PC-3 (cell line): ENCODE data around the gene WDPCP.

Experiments used
- EZH2 ChIP-seq: fragments of 300-600 bp; sonication (generic); IDR thresholded peaks from one replicate; pipeline ENCODE4 v1.6.1; 2017; ENCODE audit warnings: antibody characterized with exemption, mild to moderate bottlenecking, low read length; ENCODE audit not compliant: unreplicated experiment
- TF ChIP-seq, protein P1 (sequence below): fragments of 300-600 bp; sonication (generic); conservative IDR thresholded peaks from 2 replicates; pipeline ENCODE4 v1.5.1; 2017; ENCODE audit warnings: antibody characterized with exemption, low read depth, mild to moderate bottlenecking, low read length

DNA sequence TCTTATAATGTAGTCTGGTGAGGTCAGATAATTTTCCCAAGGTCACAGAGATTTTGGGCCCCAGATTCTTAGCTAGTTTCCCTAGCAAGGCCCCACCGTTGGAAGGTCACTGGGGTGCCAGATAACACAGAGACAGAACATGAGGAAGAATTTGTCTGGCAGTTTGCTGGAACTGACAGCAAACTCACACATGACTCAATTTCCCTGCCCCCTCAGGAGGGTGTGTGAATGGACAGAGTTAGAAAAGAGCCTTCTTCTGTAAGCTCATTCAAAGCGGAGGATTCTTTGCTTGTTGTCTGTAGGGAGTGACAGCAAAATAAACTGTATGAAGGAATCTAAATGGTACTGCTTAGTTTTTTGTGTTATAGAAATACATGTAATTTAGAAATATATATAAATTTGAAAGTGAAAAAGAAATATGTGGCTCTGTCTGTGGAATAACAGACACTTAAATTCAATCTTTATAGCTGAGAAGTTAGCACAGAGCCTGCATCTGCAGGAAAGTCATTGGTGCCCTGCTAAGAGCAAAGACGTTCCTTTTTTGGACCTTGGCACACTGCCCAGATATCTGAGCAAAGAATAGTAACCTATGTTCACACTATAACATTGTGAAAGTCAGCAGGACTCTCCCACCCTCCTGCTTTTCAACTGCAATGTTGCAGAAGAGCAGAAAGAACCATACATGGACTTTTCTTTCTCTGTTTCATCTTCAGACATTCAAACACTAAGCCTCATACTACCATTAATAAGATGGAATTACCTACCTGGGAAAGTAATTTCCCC lies 2.5 kb upstream of the WDPCP start:
- TF ChIP-seq EZH2, result no peak
- TF ChIP-seq, protein P1, sequence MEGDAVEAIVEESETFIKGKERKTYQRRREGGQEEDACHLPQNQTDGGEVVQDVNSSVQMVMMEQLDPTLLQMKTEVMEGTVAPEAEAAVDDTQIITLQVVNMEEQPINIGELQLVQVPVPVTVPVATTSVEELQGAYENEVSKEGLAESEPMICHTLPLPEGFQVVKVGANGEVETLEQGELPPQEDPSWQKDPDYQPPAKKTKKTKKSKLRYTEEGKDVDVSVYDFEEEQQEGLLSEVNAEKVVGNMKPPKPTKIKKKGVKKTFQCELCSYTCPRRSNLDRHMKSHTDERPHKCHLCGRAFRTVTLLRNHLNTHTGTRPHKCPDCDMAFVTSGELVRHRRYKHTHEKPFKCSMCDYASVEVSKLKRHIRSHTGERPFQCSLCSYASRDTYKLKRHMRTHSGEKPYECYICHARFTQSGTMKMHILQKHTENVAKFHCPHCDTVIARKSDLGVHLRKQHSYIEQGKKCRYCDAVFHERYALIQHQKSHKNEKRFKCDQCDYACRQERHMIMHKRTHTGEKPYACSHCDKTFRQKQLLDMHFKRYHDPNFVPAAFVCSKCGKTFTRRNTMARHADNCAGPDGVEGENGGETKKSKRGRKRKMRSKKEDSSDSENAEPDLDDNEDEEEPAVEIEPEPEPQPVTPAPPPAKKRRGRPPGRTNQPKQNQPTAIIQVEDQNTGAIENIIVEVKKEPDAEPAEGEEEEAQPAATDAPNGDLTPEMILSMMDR, result no peak
